Suppressor macrophage (primary cell): ENCODE data around the gene LIMD2.

Source experiments
- DNase-seq, 4 experiments: peaks; one replicate each; pipeline ENCODE4 v3.0.0-alpha.2; 2020 to 2022

The LIMD2 gene

DNA sequence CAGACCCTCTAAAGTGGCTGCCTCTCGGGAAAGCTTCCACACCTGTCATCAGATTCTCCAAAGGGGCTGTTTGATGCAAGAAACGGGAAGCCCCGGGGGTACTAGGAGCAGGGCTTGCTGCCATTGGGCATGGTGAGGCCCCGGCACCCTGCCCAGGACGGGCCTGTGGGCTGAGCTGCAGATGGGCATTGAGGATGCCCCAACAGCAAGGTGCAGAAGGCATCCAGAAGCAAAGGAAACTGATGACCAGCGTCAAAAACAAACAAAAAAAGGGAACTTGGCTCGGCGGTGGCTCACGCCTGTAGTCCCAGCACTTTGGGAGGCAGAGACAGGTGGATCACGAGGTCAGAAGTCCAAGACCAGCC, 1.5 kb upstream of the LIMD2 start:
- DNase-seq = peak in 3 of 4 experiments; percentile 47 to 57 (median 49)

DNA sequence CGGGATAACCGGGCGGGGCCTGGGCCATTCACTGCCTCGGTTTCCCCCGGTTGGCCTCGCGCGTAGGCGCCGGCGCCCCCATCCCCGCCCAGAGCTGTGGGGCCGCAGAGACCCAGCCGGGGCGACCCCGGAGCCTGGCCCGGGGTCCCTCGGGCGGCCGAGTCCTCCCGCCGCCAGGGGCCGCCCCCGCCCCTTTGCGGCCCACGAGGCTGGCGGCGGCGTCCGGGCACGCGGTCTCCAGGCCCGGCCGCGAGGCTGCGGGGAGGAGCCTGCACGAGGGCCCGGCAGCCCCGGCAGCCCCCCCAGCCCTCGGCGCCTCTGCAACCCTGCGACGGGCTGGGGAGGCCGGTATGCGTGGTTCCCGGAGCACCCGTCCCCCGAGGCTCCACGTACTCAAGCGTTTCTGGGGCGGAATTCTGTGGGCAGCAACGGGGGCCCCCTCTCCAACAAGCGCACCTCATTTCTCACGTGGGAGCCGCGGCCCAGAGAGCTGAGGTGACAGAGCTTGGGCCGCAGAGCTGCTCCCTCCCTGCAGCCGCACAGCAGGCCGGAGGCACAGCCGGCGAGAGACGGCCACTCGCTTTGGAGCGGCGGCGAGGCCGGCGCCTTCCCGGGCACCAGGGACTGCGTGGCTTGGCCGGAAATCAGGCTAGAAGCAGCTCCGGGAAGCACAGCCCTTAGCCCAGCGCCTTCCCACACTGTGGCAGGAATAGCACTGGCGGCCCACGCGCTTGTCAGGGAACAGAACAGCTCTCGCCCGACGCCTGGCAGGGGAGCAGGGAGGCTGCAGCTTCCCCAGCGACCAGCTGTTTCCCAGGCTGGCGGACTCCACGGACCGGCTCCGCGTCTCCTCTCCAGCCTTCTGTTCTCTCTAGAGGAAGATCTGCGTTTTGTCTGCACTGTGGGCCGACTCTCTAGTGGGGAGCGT, 867 bp upstream of the LIMD2 start:
- DNase-seq = peak; percentile 74 to 91 (median 86)

DNA sequence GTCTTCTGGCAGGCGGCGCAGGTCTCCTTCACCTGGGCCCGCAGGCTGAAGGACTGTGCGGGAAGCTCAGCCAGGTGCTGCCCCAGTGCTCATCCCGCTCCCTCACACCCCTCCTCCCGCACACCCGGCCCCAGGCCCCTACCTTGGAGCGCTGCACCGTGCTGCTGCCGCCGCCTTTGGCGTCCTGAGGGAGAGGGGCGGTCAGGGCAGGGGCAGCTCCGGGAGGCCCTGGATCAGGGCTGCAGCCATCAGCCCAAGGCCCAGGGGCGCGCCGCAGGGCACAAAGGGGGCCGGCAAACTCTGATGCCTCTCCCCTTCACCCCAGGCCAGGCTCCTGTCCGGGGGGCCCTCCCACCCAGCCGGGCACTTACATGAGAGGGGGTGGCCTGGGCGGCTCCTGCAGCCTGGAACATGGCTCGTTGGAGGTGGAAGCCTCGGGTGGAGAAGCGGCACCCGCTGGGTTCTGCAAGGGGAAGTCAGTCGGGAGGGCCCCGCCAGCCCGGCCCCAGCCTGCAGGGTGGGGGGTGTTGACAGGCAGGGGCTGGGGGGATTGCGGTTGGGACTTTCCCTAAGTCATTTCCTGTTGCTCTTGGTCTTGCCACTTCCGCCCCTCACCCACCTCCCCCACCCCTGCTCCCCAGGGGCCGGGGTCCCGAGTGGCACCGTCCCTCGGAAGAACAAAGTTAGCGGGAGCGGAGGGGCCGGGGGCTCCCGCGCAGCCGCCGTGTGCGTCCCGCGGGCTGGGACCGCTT, 863 bp downstream of the LIMD2 start:
- DNase-seq = peak; percentile 64 to 89 (median 82)

GRCh38 chr17:63698381-63698885, 1.5 kb downstream of the LIMD2 start:
- DNase-seq = peak; percentile 23 to 49 (median 36)

DNA sequence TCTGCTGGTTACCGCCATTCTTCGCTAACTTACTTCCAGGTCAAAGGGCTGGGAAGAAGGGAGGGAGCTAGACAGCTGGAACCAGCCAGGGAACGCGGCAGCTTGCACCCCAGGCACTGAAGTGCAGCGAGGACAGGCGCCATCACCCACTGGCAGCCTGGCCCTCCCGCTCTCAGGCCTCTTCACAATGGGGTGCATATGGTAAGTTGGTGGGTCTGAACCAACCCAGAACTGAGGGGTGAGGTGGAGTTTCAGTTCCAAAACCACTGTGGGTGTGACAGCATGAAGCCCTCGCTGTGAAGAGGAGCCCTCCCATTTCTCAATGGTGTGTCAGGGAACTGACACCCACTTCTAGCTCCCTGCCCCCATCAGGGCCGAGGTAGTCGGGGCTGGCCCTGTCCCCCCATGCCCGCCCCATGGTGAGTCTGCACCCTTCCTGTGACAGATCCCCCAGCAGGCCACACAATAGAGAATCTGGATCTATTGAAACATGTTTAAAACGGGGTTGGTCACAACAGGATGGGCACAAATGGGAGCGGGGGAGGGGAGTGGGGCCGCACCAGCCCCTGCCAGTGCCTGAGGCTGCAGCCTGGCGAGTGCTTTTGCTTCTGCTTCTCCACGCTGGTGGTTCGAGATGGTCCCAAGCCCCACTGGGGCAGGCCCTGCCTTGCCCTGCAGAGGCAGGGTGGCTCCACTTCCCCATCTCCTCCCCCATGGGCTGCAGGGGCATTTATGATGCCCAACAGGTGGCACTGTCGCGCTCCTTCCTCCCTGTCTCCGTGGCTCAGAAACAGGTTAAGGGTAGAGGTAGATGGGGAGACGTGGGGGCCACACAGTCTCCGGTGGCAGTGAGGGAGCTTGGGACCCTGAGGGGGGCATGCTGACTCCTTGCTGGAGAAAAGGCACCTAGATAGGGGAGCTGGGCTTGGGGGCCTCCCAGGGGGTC, 2.3 kb downstream of the LIMD2 start:
- peak; percentile 83 to 92 (median 88) for DNase-seq

- peak; percentile 51 to 72 (median 68) for DNase-seq
Observed at GRCh38 chr17:63696381-63696961, 3.5 kb downstream of the LIMD2 start.

DNA sequence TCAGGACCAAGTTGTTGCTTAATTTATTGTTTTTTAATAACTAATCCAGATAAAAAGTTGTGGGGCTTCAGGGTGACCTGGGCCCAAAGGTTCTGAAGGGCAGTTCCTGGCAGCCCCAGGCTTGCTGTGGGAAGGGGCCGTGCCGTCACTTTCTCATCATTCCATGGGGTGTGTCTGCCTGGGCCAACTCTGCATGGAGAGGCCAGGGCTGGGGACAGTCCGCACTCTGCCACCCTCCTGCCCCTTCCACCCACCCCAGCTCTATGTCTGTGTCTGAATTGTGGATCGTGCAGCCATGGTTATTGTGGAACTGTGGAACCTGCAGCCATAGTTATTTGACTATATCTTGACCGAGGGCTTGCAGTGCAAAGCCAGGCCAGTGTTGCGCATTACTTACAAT, 4.0 kb downstream of the LIMD2 start:
- no peak for DNase-seq

- no peak for DNase-seq
Observed at GRCh38 chr17:63694950-63695773, 4.8 kb downstream of the LIMD2 start.

- no peak for DNase-seq
Observed at GRCh38 chr17:63694229-63694949, 5.5 kb downstream of the LIMD2 start.

DNA sequence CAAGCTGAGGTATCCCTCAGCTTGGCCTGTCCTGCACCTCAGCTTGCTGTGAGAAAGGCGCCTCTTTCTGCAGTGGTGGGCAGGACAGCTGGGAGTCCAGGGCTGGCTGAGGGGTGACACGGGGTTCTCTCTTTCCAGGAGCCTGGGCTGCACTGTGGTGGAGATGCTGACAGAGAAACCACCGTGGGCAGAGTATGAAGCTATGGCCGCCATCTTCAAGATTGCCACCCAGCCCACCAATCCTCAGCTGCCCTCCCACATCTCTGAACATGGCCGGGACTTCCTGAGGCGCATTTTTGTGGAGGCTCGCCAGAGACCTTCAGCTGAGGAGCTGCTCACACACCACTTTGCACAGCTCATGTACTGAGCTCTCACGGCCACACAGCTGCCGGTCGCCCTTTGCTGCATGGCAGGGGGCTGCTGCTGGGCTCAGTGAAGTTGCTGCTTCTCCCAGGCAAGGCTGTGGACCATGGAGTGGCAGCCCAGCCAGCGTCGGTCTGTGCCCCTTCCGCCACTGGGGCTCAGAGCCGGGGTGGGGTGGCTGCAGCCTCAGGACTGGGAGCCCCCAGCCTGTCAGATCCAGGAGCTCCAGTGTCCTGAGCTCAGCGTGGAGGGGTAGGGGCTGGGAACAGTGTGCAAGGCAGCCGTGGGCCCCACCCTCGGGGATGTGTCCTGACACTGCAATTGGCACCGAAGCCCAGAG, 6.4 kb downstream of the LIMD2 start:
- no peak for DNase-seq

GRCh38 chr17:63692195-63692816, 7.6 kb downstream of the LIMD2 start:
- DNase-seq = no peak

GRCh38 chr17:63689479-63689878, 10.4 kb downstream of the LIMD2 start:
- DNase-seq = no peak

DNA sequence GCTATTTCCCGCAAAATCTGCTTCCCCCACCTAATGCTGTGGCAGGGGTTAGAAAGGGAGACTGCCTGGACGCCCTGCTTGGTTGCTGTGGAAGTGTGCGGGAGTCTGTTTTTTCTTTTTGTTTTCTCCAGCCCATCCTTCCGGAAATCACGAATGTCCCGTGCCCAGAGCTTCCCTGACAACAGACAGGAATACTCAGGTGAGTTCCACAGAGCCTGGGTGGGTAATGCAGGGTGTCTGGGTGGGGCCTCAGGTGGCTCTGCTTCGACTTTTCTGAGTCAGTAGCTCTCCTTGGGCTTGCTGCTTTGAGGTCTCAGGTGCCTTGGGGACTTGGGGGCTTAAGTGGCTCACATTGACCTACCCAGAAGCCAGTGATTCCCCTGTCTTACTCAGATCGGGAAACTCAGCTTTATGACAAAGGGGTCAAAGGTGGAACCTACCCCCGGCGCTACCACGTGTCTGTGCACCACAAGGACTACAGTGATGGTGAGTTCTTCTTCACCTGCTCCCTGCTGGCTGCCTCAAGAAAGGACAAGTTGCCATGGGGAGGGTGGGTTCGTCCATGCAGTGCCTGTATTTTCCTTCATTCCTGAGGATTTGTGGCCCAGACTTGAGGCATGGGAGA, 11.4 kb downstream of the LIMD2 start:
- DNase-seq = no peak

DNA sequence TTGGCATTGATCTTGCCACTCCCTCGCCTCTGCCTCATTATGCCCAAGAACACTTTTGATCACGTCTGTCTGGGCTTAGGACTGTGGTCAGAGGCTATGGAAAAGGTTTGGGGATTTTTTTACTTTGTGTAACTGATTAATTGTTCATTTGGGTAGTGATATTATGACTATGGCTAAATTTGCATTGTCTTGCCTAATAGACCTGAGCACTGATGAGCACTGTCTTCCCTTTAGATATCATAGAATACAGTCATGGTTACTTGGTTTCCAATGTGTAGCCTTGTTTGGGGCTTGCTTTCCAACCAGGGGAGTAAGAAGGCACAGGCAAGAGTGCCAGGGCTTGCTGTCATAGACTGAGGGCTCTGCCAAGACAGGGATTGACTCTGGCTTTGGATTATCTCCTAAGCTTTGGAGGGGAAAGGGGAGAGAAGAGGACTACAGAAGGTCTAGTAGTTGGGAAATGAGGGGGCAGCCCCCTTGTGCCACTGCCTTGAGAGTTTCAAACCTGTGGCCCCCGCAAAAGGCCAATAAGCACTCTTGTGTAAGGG, 13.7 kb downstream of the LIMD2 start:
- no peak for DNase-seq

DNA sequence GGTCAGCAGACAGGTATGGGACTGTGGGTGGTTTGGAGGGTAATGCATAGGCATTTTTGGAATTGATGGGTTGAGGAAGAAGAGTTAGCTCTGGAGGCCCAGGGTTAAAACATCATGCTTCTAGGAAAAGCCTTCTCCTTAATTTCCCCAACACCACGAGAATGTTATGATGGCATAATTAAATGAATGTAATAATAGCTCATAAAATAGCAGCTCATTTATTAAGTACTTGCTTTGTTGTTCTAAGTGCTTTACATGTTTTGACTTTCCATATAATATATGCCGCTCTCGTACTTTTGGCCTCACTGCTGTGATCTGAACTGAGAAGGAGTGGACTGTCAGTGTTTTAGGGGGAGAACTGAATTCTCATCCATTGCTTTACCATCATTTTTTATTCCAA, 14.3 kb downstream of the LIMD2 start:
- DNase-seq = no peak

DNA sequence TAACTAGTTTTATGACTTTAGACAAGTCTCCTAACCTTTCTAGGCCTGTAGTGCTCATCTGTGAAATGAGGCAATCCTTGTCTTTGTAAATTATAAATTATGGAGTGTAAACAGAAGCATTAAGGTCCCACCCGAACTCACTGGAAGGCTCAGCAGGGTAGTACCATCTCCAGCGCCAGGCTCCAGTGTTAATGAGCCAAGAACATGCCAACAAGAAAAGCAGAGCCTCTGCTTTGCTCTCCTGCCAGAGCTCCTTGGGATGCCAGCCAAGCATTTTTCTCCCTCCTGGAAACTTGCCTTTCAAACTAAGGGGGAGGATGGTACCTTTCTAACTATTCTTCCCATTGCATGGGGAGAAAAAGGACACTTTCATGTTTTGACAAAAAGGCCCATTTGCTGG, 14.9 kb downstream of the LIMD2 start:
- DNase-seq = no peak

DNA sequence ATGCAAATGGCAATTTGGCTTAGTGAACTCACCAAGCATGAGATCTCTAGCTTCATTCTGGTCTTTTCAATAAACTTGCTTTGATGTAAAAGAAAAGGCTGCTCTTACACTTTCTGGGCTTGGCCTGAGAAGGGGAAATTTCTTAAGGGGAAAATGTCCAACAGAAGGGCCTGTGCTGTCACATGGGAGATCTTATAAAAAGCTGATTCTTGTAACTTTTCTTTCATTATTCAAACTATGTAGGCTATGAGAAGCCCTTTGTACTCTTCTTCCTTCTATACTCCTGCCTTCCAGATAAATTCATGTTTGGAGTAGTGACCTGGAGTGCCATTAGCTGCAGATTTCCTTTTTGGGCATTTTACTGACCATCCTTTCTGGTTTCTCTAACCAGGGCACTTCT, 16.9 kb downstream of the LIMD2 start:
- DNase-seq = no peak

GRCh38 chr17:63682441-63682840, 17.5 kb downstream of the LIMD2 start:
- peak in 3 of 4 experiments; percentile 30 to 52 (median 30) for DNase-seq
